ENCODE data around the gene FOXO6. TPM values are rescaled to one million over a fixed set of nuclear protein-coding genes. Genes with fewer than 3 reads are reported as not detected.

The FOXO6 gene
- total RNA-seq, 1 experiment from 2014 or later: 0.23 TPM

GRCh38 chr1:41400225-41400624, 39.0 kb downstream of the FOXO6 start:
- no peak for DNase-seq (ENCODE audit: low read depth)

GRCh38 chr1:41401899-41402298, 40.7 kb downstream of the FOXO6 start:
- no peak for DNase-seq (ENCODE audit: low read depth)

- DNase-seq (ENCODE audit: low read depth): peak; percentile 87
Observed at GRCh38 chr1:41404308-41404761, 43.1 kb downstream of the FOXO6 start.

GRCh38 chr1:41407664-41408252, 46.5 kb downstream of the FOXO6 start:
- DNase-seq (ENCODE audit: low read depth): no peak

GRCh38 chr1:41408691-41409090, 47.5 kb downstream of the FOXO6 start:
- DNase-seq (ENCODE audit: low read depth): no peak

GRCh38 chr1:41409825-41410224, 48.6 kb downstream of the FOXO6 start:
- no peak for DNase-seq (ENCODE audit: low read depth)

- DNase-seq (ENCODE audit: low read depth): no peak
Observed at GRCh38 chr1:41410462-41410861, 49.2 kb downstream of the FOXO6 start.

GRCh38 chr1:41411229-41411628, 50.0 kb downstream of the FOXO6 start:
- DNase-seq (ENCODE audit: low read depth): no peak

- DNase-seq (ENCODE audit: low read depth): no peak
Observed at GRCh38 chr1:41412748-41413147, 51.5 kb downstream of the FOXO6 start.

GRCh38 chr1:41413748-41414281, 52.6 kb downstream of the FOXO6 start:
- no peak for DNase-seq (ENCODE audit: low read depth)

GRCh38 chr1:41414296-41414695, 53.1 kb downstream of the FOXO6 start:
- DNase-seq (ENCODE audit: low read depth): no peak

GRCh38 chr1:41414716-41415306, 53.6 kb downstream of the FOXO6 start:
- no peak for DNase-seq (ENCODE audit: low read depth)

GRCh38 chr1:41416081-41416480, 54.8 kb downstream of the FOXO6 start:
- DNase-seq (ENCODE audit: low read depth): no peak

GRCh38 chr1:41416552-41417334, 55.5 kb downstream of the FOXO6 start:
- DNase-seq (ENCODE audit: low read depth): peak; percentile 78

- no peak for DNase-seq (ENCODE audit: low read depth)
Observed at GRCh38 chr1:41417335-41417682, 56.1 kb downstream of the FOXO6 start.

- DNase-seq (ENCODE audit: low read depth): no peak
Observed at GRCh38 chr1:41417746-41418145, 56.5 kb downstream of the FOXO6 start.

- DNase-seq (ENCODE audit: low read depth): peak; percentile 94
Observed at GRCh38 chr1:41418857-41419583, 57.8 kb downstream of the FOXO6 start.

GRCh38 chr1:41419584-41420295, 58.5 kb downstream of the FOXO6 start:
- DNase-seq (ENCODE audit: low read depth): no peak

GRCh38 chr1:41420351-41420750, 59.1 kb downstream of the FOXO6 start:
- DNase-seq (ENCODE audit: low read depth): no peak

- DNase-seq (ENCODE audit: low read depth): peak; percentile 45
Observed at GRCh38 chr1:41420860-41421259, 59.6 kb downstream of the FOXO6 start.

- no peak for DNase-seq (ENCODE audit: low read depth)
Observed at GRCh38 chr1:41422306-41422705, 61.1 kb downstream of the FOXO6 start.
